Measurements from ENCODE around the gene SH2D3A. TPM values are rescaled to one million over a fixed set of nuclear protein-coding genes. Genes with fewer than 3 reads are reported as not detected.

SH2D3A gene
- total and polyA plus RNA-seq, 2 of the 8 experiments (the other 6 are each of a cell fraction or from before 2014, with no cell fraction given), result 14.5 to 22.1 TPM

- peak within 1 kb of the TSS; percentile 45; the same call in 1 of the 2 replicates for H4K8ac ChIP-seq (ENCODE audit: extremely low read depth, insufficient read depth, low read length)
- DNase-seq (ENCODE audit: low read depth in 1 of 2, low spot score in 2 of 2), result no peak
- no peak for FAIRE-seq
- H3K14ac ChIP-seq (ENCODE audit: insufficient read length), result no peak within 1 kb of the TSS
- H3K18ac ChIP-seq (ENCODE audit: extremely low read depth, low read length), result peak within 1 kb of the TSS; percentile 32; the same call in 1 of the 2 replicates
- ChIA-PET CTCF (ENCODE audit: partially characterized antibody) (interaction anchor here (0.8 to 2.5 kb wide), 10 partner anchors 10 to 164 kb away, joined by 3 to 14 read pairs (median 3); partner anchors contain the start of genes GPR108 and TRIP10), POLR2A (ENCODE audit: partially characterized antibody) (interaction anchor here (0.6 to 1.1 kb wide), 5 partner anchors 8 to 415 kb away, joined by 3 to 4 read pairs (median 3); partner anchors contain the start of gene GPR108)
- H3K23me2 ChIP-seq (ENCODE audit: low read depth, low read length), result peaks cover 12% of the 10 kb centered on the region; the same call in 1 of the 2 replicates
- 0 out of 2 replicates have a peak within 1 kb of the TSS, but pooled peaks have one; percentile 46 for H2BK15ac ChIP-seq (ENCODE audit: low read length)
- H3K27ac ChIP-seq (ENCODE audit: low read depth, low read length), result no peak within 1 kb of the TSS
- H2BK12ac ChIP-seq (ENCODE audit: low read depth, low read length), result peak within 1 kb of the TSS; percentile 27; the same call in 1 of the 2 replicates
- peak within 1 kb of the TSS; percentile 69 for H3K4ac ChIP-seq (replicated peaks; ENCODE audit: insufficient read length, low read depth, low read length)
- H2BK120ac ChIP-seq (replicated peaks; ENCODE audit: low read depth, low read length), result no peak within 1 kb of the TSS
- H2AK5ac ChIP-seq (ENCODE audit: low read depth, low read length), result no peak within 1 kb of the TSS
- no peaks in the 10 kb centered on the region for H3K36me3 ChIP-seq (ENCODE audit: control insufficient read depth in 2 of 4, insufficient read depth in 4 of 4, low read length in 3 of 4)
- no peak within 1 kb of the TSS for H4K5ac ChIP-seq (ENCODE audit: insufficient read length, low read depth, low read length)
- no peak within 1 kb of the TSS for H2BK20ac ChIP-seq (ENCODE audit: low read length)
- H3K4me2 ChIP-seq (ENCODE audit: insufficient read depth in 1 of 2, low read depth in 2 of 2, low read length in 2 of 2), result no peak within 1 kb of the TSS
- no peaks in the 10 kb centered on the region for H3K79me1 ChIP-seq (ENCODE audit: low read depth, low read length)
- H3K79me2 ChIP-seq (ENCODE audit: control insufficient read depth in 1 of 2, insufficient read depth in 2 of 2, low read length in 2 of 2), result no peaks in the 10 kb centered on the region
- peak in 1 of 2 experiments; percentile 60; a peak in 1 of 4 replicates for TF ChIP-seq HDAC2 (IDR thresholded peaks at IDR 0.05; ENCODE audit: borderline replicate concordance in 1 of 2, low read depth in 2 of 2, low read length in 2 of 2)
- peak in 1 of 2 experiments; percentile 30; a peak in 1 of 4 replicates for TF ChIP-seq RAD21 (IDR thresholded peaks at IDR 0.05 in 1 of 2, conservative IDR thresholded peaks at IDR 0.05 in 1 of 2; ENCODE audit: low read depth in 2 of 2, low read length in 2 of 2)
- peak; percentile 24 to 62 (median 59) for TF ChIP-seq CTCF (IDR thresholded peaks at IDR 0.05; ENCODE audit: control extremely low read depth in 1 of 3, insufficient read depth in 1 of 3, low read depth in 1 of 3, low read length in 3 of 3)
- TF ChIP-seq KDM1A (IDR thresholded peaks at IDR 0.05; ENCODE audit: borderline replicate concordance, low read length), result peak; percentile 96
- no peak for TF ChIP-seq KDM4A (IDR thresholded peaks at IDR 0.05; ENCODE audit: low read depth, low read length, severe bottlenecking)
- peak within 1 kb of the TSS; percentile 56; the same call in 1 of the 2 replicates for H2BK5ac ChIP-seq (ENCODE audit: low read depth, low read length)
- no peaks in the 10 kb centered on the region for H4K20me1 ChIP-seq (replicated peaks in 1 of 2; ENCODE audit: control insufficient read depth in 1 of 2, insufficient read depth in 2 of 2, low read length in 2 of 2)
- H4K91ac ChIP-seq (replicated peaks; ENCODE audit: insufficient read length, low read length), result peak within 1 kb of the TSS; percentile 74
- no peak within 1 kb of the TSS for H3K56ac ChIP-seq (replicated peaks; ENCODE audit: insufficient read length, low read depth, low read length)
- no peak within 1 kb of the TSS for H3K23ac ChIP-seq (ENCODE audit: insufficient read length)
- no peak within 1 kb of the TSS for H3K9ac ChIP-seq (replicated peaks in 1 of 4; ENCODE audit: extremely low read depth in 1 of 4, low read depth in 3 of 4, low read length in 3 of 4)
- 85% methylated on average over 18 of the region's 25 CpGs; no CpG with 5 or more reads in 1 of the 2 experiments for WGBS, 2 experiments (ENCODE audit: extremely low coverage in 1 of 2, insufficient coverage in 1 of 2, insufficient read length in 1 of 2, insufficient replicate concordance in 2 of 2, low coverage in 1 of 2, low lambda C conversion rate in 2 of 2, missing lambda C conversion rate in 1 of 2)
- peak within 1 kb of the TSS; percentile 13; the same call in 1 of the 2 replicates for H2AFZ ChIP-seq (ENCODE audit: low read length)
- H3K27me3 ChIP-seq (replicated peaks in 1 of 4; ENCODE audit: control insufficient read depth in 3 of 4, extremely low read depth in 1 of 4, insufficient read depth in 3 of 4, low read length in 3 of 4), result no peaks in the 10 kb centered on the region
- H3K9me3 ChIP-seq (ENCODE audit: insufficient read depth in 2 of 2, low read depth in 1 of 2, low read length in 1 of 2), result peaks cover 0 to 6% of the 10 kb centered on the region in 2 experiments; a peak in 2 of 4 replicates
- peaks cover 0 to 13% (median 2%) of the 10 kb centered on the region in 4 experiments; a peak in 3 of 7 replicates for H3K4me1 ChIP-seq (replicated peaks in 1 of 4; ENCODE audit: control insufficient read depth in 3 of 4, insufficient read depth in 4 of 4, low read length in 3 of 4)
- no peak within 1 kb of the TSS for H3K4me3 ChIP-seq (ENCODE audit: extremely low read depth in 1 of 4, insufficient read depth in 2 of 4, low read depth in 3 of 4, low read length in 4 of 4)
These were observed 5.0 kb upstream of the SH2D3A start, which contains the start of gene VAV1 for GRCh38 chr19:6772028-6772865. Gene VAV1, plus strand, starts transcription at chr19:6772708. Its CDS starts 100 bp downstream, at chr19:6772808.

Measured in H1 (cell line).